Aorta (tissue), 5 donors: ENCODE measurements around the gene LPGAT1. TPM values are rescaled to one million over a fixed set of nuclear protein-coding genes. Genes with fewer than 3 reads are reported as not detected.

Source experiments
- ATAC-seq: fragments of 200-7000 bp; cut with Tn5 transposase; one replicate; pipeline ENCODE4 v1.9.1; 2022; ENCODE audit warnings: moderate library complexity; ENCODE audit not compliant: low FRiP score
- DNase-seq, 2 donors: peaks; one replicate each; pipeline ENCODE4 v3.0.0-alpha.2; 2020
- H3K27ac ChIP-seq, 2 donors: one replicate each; pipeline ENCODE4 v1.5.1; 2013; ENCODE audit warnings: low read length in 2 of 2, mild to moderate bottlenecking in 2 of 2, moderate library complexity in 2 of 2, control low read depth in 1 of 2, inconsistent platforms in 1 of 2, low read depth in 1 of 2
- H3K27me3 ChIP-seq, 2 donors: one replicate each; pipeline ENCODE4 v1.6.1; 2013; ENCODE audit warnings: control low read depth in 1 of 2, low read length in 1 of 2, mild to moderate bottlenecking in 1 of 2, moderate library complexity in 1 of 2; ENCODE audit not compliant: insufficient read depth in 2 of 2, control insufficient read depth in 1 of 2
- H3K36me3 ChIP-seq, 2 donors: one replicate each; pipeline ENCODE4 v1.6.1; 2013; ENCODE audit warnings: control low read depth in 1 of 2, low read length in 1 of 2, mild to moderate bottlenecking in 1 of 2; ENCODE audit not compliant: insufficient read depth in 2 of 2, control insufficient read depth in 1 of 2
- H3K4me1 ChIP-seq, 2 donors: one replicate each; pipeline ENCODE4 v1.6.1; 2013; ENCODE audit warnings: low read length in 2 of 2, control low read depth in 1 of 2, mild to moderate bottlenecking in 1 of 2, moderate library complexity in 1 of 2; ENCODE audit not compliant: insufficient read depth in 2 of 2, control insufficient read depth in 1 of 2
- H3K4me3 ChIP-seq, 2 donors: one replicate each; pipeline ENCODE4 v1.5.1; 2013; ENCODE audit warnings: low read length in 2 of 2, control low read depth in 1 of 2, mild to moderate bottlenecking in 1 of 2
- H3K9me3 ChIP-seq: one replicate; pipeline ENCODE4 v1.6.1; 2013; ENCODE audit warnings: mild to moderate bottlenecking, low read length; ENCODE audit not compliant: control insufficient read depth
- WGBS, 2 donors: extraction: QIAGEN DNeasy Blood & Tissue Kit; methylation state at CpG; one replicate each; pipeline ENCODE4 v1.1.7; 2013; 5-methylcytosine and 5-hydroxymethylcytosine counted together
- intact Hi-C, 2 donors: fragments of 100-400 bp; cut with DNase I; formaldehyde crosslinking; loops; one replicate each; pipeline versions ENCODE4 v1.14.2 to v1.15.0; 2022
- polyA plus RNA-seq, 2 donors: library from polyadenylated mRNA; stranded (reverse); fragments of 200-250 nt; gene quantifications; one replicate each; pipeline ENCODE4 v1.2.3, GENCODE V29; 2013
- total RNA-seq, 2 donors: library from RNA; stranded (reverse); fragmentation: NEBNext Ultra II Directional; extraction: Animal tissue kit (Norgen Biotek cat#: 25700); gene quantifications; one replicate each; pipeline ENCODE4 v1.2.1, GENCODE V29; 2021
- donor health status: healthy with polysubstance abuse.
- donor health status: Bipolar disorder and iron deficiency.
- donor health status: DM: no; HTN: no; CAD: no.
- donor health status: DM: no; HTN: no; CAD: no.
- donor health status: DM: yes; HTN: yes; CAD: no.

LPGAT1 gene
- total and polyA plus RNA-seq, 4 donors, result 7.5 to 50.0 (median 26.3) TPM

GRCh38 chr1:211865180-211865579, 34.6 kb upstream of the LPGAT1 start:
- no peaks in the 10 kb centered on the region for H3K4me1 ChIP-seq
- no peak overlapping the region for H3K27ac ChIP-seq
- ATAC-seq (no peak), DNase-seq (no peak)
- H3K27me3 ChIP-seq, result no peaks in the 10 kb centered on the region
- peaks cover 2% of the 10 kb centered on the region for H3K9me3 ChIP-seq
- 90 to 95% methylated on average over 2 of the region's 2 CpGs for WGBS, 2 donors
- H3K36me3 ChIP-seq, result no peaks in the 10 kb centered on the region
- no peak overlapping the region for H3K4me3 ChIP-seq
- intact Hi-C loops, result no loop called here

- Histone ChIP-seq H3K4me3 (no peak overlapping the region), H3K9me3 (peaks cover 3% of the 10 kb centered on the region), H3K36me3 (no peaks in the 10 kb centered on the region), H3K27me3 (no peaks in the 10 kb centered on the region), H3K4me1 (no peaks in the 10 kb centered on the region), H3K27ac (no peak overlapping the region)
- intact Hi-C loops, result no loop called here
- ATAC-seq, result no peak
- DNase-seq, result no peak
- WGBS, 2 donors, result 75 to 80% methylated on average over 3 of the region's 3 CpGs
These were observed 28.8 kb upstream of the LPGAT1 start for GRCh38 chr1:211859405-211859804.

- Histone ChIP-seq H3K27ac (no peak overlapping the region), H3K4me3 (no peak overlapping the region), H3K4me1 (no peaks in the 10 kb centered on the region), H3K9me3 (no peaks in the 10 kb centered on the region), H3K27me3 (no peaks in the 10 kb centered on the region), H3K36me3 (no peaks in the 10 kb centered on the region)
- intact Hi-C loops, result no loop called here
- DNase-seq (no peak), ATAC-seq (no peak)
- WGBS, 2 donors, result 47 to 51% methylated on average over 3 of the region's 3 CpGs
These were observed 20.6 kb upstream of the LPGAT1 start for GRCh38 chr1:211851174-211851573.

GRCh38 chr1:211843507-211844298, 13.1 kb upstream of the LPGAT1 start:
- Histone ChIP-seq H3K36me3 (no peaks in the 10 kb centered on the region), H3K4me3 (no peak overlapping the region), H3K27ac (no peak overlapping the region), H3K4me1 (no peaks in the 10 kb centered on the region), H3K9me3 (no peaks in the 10 kb centered on the region), H3K27me3 (no peaks in the 10 kb centered on the region)
- intact Hi-C loops, result no loop called here
- no peak for DNase-seq
- ATAC-seq, result no peak
- WGBS, 2 donors, result 82 to 85% methylated on average over 7 of the region's 7 CpGs

- DNase-seq (no peak), ATAC-seq (no peak)
- Histone ChIP-seq H3K27me3 (no peaks in the 10 kb centered on the region), H3K4me3 (no peak overlapping the region), H3K36me3 (no peaks in the 10 kb centered on the region), H3K4me1 (no peaks in the 10 kb centered on the region), H3K9me3 (no peaks in the 10 kb centered on the region), H3K27ac (no peak overlapping the region)
- intact Hi-C loops, result no loop called here
These were observed 12.5 kb upstream of the LPGAT1 start for GRCh38 chr1:211843018-211843417.

- no peak for ATAC-seq
- H3K4me3 ChIP-seq, result no peak overlapping the region
- intact Hi-C loops, result no loop called here
- H3K4me1 ChIP-seq, result no peaks in the 10 kb centered on the region
- no peak for DNase-seq
- 79 to 81% methylated on average over 2 of the region's 2 CpGs for WGBS, 2 donors
- H3K9me3 ChIP-seq, result no peaks in the 10 kb centered on the region
- no peak overlapping the region for H3K27ac ChIP-seq
- no peaks in the 10 kb centered on the region for H3K27me3 ChIP-seq
- no peaks in the 10 kb centered on the region for H3K36me3 ChIP-seq
These were observed 12.0 kb upstream of the LPGAT1 start for GRCh38 chr1:211842518-211842917.

- no peaks in the 10 kb centered on the region for H3K4me1 ChIP-seq
- intact Hi-C loops, result loop anchor here (10.0 kb wide), 2 partner anchors 144 to 154 kb away; no protein-coding TSS in a partner anchor
- whole genome bisulfite sequencing, 2 donors, result 93 to 94% methylated on average over 1 of the region's 1 CpG
These were observed 8.5 kb upstream of the LPGAT1 start for GRCh38 chr1:211839106-211839505.

GRCh38 chr1:211833174-211833820, 2.7 kb upstream of the LPGAT1 start:
- intact Hi-C loops, result loop anchor here (5.0 to 10.0 kb wide), 3 partner anchors 89 to 148 kb away; no protein-coding TSS in a partner anchor
- Histone ChIP-seq H3K4me1 (peaks cover 0 to 3% of the 10 kb centered on the region in 2 donors), H3K4me3 (no peak overlapping the region), H3K27ac (no peak overlapping the region), H3K27me3 (no peaks in the 10 kb centered on the region), H3K36me3 (no peaks in the 10 kb centered on the region), H3K9me3 (no peaks in the 10 kb centered on the region)
- ATAC-seq (no peak), DNase-seq (no peak)
- WGBS, 2 donors, result 95 to 100% methylated on average over 1 of the region's 1 CpG

More at GRCh38 chr1:211839106-211839505, 8.5 kb upstream of the LPGAT1 start:
- ATAC-seq (no peak), DNase-seq (no peak)
- H3K9me3 ChIP-seq, result no peaks in the 10 kb centered on the region
- no peaks in the 10 kb centered on the region for H3K36me3 ChIP-seq
- H3K4me3 ChIP-seq, result no peak overlapping the region
- H3K27ac ChIP-seq, result no peak overlapping the region
- H3K27me3 ChIP-seq, result no peaks in the 10 kb centered on the region

GRCh38 chr1:211832661-211833060, 2.1 kb upstream of the LPGAT1 start:
- Histone ChIP-seq H3K9me3 (no peaks in the 10 kb centered on the region), H3K27ac (no peak overlapping the region), H3K27me3 (no peaks in the 10 kb centered on the region), H3K4me1 (peaks cover 0 to 5% of the 10 kb centered on the region in 2 donors), H3K36me3 (no peaks in the 10 kb centered on the region), H3K4me3 (no peak overlapping the region)
- no peak for ATAC-seq
- 79 to 98% methylated on average over 2 of the region's 2 CpGs for WGBS, 2 donors
- DNase-seq, result no peak
- intact Hi-C loops, result loop anchor here (5.0 to 10.0 kb wide), 3 partner anchors 90 to 148 kb away; no protein-coding TSS in a partner anchor
